LNCAP (cell line): Measurements from ENCODE around the gene WDR27.

Experiments
- CTCF ChIP-seq: fragments of 450-650 bp; IDR thresholded peaks from 2 replicates; pipeline ENCODE4 v1.5.1; 2017; ENCODE audit warnings: mild to moderate bottlenecking

Gene WDR27

GRCh38 chr6:169707772-169708171 lies 5.9 kb upstream of the WDR27 start:
- no peak for TF ChIP-seq CTCF

- TF ChIP-seq CTCF, result no peak
These were observed 1.0 kb upstream of the WDR27 start for GRCh38 chr6:169702840-169703246.

- TF ChIP-seq CTCF, result no peak
These were observed 397 bp downstream of the WDR27 start for GRCh38 chr6:169701311-169701953.

- no peak for TF ChIP-seq CTCF
These were observed 1.5 kb downstream of the WDR27 start for GRCh38 chr6:169700296-169700695.

- peak; percentile 26; the same call in 1 of the 2 replicates for TF ChIP-seq CTCF
These were observed 4.7 kb downstream of the WDR27 start for GRCh38 chr6:169697115-169697514.

GRCh38 chr6:169695131-169695530 lies 6.7 kb downstream of the WDR27 start:
- no peak for TF ChIP-seq CTCF

- TF ChIP-seq CTCF, result no peak
These were observed 9.3 kb downstream of the WDR27 start for GRCh38 chr6:169692516-169692915.

GRCh38 chr6:169691260-169691659 lies 10.6 kb downstream of the WDR27 start:
- no peak for TF ChIP-seq CTCF
